Mucosa of rectum (tissue), 2 donors: ENCODE results near the gene ZFY.

Experiments used
- H3K27ac ChIP-seq, 2 donors: one replicate each; pipeline ENCODE4 v1.7.0; 2013; ENCODE audit warnings: inconsistent platforms in 2 of 2, low read depth in 2 of 2, low read length in 2 of 2
- H3K27me3 ChIP-seq, 2 donors: one replicate each; pipeline ENCODE4 v1.7.0; 2013; ENCODE audit warnings: low read length in 2 of 2; ENCODE audit not compliant: control insufficient read depth in 2 of 2, insufficient read depth in 2 of 2
- H3K36me3 ChIP-seq, 2 donors: one replicate each; pipeline ENCODE4 v1.7.0; 2013; ENCODE audit warnings: low read length in 2 of 2; ENCODE audit not compliant: control insufficient read depth in 2 of 2, insufficient read depth in 2 of 2
- H3K4me1 ChIP-seq, 2 donors: one replicate each; pipeline ENCODE4 v1.7.0; 2013; ENCODE audit warnings: low read length in 2 of 2, mild to moderate bottlenecking in 1 of 2; ENCODE audit not compliant: control insufficient read depth in 2 of 2, insufficient read depth in 2 of 2
- H3K4me3 ChIP-seq, 2 donors: one replicate each; pipeline ENCODE4 v1.7.0; 2013; ENCODE audit warnings: low read length in 2 of 2
- H3K9ac ChIP-seq, 2 donors: one replicate each; pipeline ENCODE4 v1.7.0; 2013; ENCODE audit warnings: low read length in 2 of 2, low read depth in 1 of 2, mild to moderate bottlenecking in 1 of 2
- H3K9me3 ChIP-seq, 2 donors: one replicate each; pipeline ENCODE4 v1.7.0; 2013; ENCODE audit warnings: low read length in 2 of 2; ENCODE audit not compliant: control insufficient read depth in 2 of 2
- donor health status: healthy.
- donor health status: Normal muscosa, but diverticular disease.

ZFY gene

GRCh38 chrY:2936436-2936750 is 1.2 kb downstream of the ZFY start:
- Histone ChIP-seq H3K9ac (no peak overlapping the region), H3K27me3 (no peaks in the 10 kb centered on the region), H3K36me3 (no peaks in the 10 kb centered on the region), H3K9me3 (no peaks in the 10 kb centered on the region), H3K4me1 (no peaks in the 10 kb centered on the region), H3K4me3 (no peak overlapping the region), H3K27ac (no peak overlapping the region)

DNA sequence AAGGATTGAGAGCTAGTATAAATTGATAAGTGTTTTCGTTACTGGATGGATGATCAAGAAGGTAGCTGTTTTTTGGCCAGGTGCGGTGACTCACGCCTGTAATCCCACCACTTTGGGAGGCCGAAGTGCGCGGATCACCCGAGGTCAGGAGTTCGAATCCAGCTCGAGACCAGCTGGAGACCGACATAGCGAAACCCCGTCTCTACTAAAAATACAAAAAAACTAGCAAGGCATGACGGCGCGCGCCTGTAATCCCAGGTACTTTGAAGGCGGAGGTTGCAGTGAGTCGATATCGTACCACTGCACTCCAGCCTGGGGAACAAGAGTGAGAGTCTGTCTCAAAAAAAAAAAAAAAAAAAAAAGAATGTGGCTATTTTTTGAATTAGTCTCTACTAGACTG is 2.0 kb downstream of the ZFY start:
- no peak overlapping the region for H3K9ac ChIP-seq
- H3K9me3 ChIP-seq, result no peaks in the 10 kb centered on the region
- no peak overlapping the region for H3K27ac ChIP-seq
- H3K4me1 ChIP-seq, result no peaks in the 10 kb centered on the region
- H3K27me3 ChIP-seq, result no peaks in the 10 kb centered on the region
- H3K36me3 ChIP-seq, result no peaks in the 10 kb centered on the region
- H3K4me3 ChIP-seq, result no peak overlapping the region

GRCh38 chrY:2949590-2950252 is 14.5 kb downstream of the ZFY start:
- Histone ChIP-seq H3K27me3 (no peaks in the 10 kb centered on the region), H3K27ac (no peak overlapping the region), H3K36me3 (no peaks in the 10 kb centered on the region), H3K4me1 (no peaks in the 10 kb centered on the region), H3K9ac (no peak overlapping the region), H3K4me3 (no peak overlapping the region), H3K9me3 (no peaks in the 10 kb centered on the region)

- no peaks in the 10 kb centered on the region for H3K4me1 ChIP-seq
- H3K27ac ChIP-seq, result no peak overlapping the region
- H3K9ac ChIP-seq, result no peak overlapping the region
- H3K9me3 ChIP-seq, result no peaks in the 10 kb centered on the region
- H3K36me3 ChIP-seq, result no peaks in the 10 kb centered on the region
- H3K4me3 ChIP-seq, result no peak overlapping the region
- H3K27me3 ChIP-seq, result no peaks in the 10 kb centered on the region
These were observed 15.5 kb downstream of the ZFY start for GRCh38 chrY:2950655-2951054.

GRCh38 chrY:2952912-2953311 is 17.7 kb downstream of the ZFY start:
- Histone ChIP-seq H3K36me3 (no peaks in the 10 kb centered on the region), H3K4me3 (no peak overlapping the region), H3K9ac (no peak overlapping the region), H3K27ac (no peak overlapping the region), H3K4me1 (no peaks in the 10 kb centered on the region), H3K9me3 (no peaks in the 10 kb centered on the region), H3K27me3 (no peaks in the 10 kb centered on the region)

DNA sequence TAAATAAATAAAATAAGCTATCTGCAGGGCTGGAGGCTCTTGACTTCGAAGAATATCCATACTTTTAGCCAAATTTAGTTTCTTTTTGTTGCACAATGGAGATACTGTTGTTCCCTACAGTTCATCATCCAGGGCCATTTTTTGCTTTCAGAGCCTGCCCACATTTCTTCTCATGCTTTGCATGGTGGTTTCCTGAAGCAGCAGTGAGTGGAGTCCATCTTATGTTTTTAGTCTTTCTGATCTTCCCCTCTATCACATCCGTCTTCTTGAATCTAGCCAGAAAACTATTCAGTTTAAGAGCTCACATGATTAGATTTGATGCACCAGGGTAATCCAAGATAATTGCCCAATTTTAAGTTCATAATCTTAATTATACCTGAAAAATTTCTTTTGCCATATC is 19.6 kb downstream of the ZFY start:
- Histone ChIP-seq H3K27ac (no peak overlapping the region), H3K9me3 (no peaks in the 10 kb centered on the region), H3K4me3 (no peak overlapping the region), H3K4me1 (no peaks in the 10 kb centered on the region), H3K9ac (no peak overlapping the region), H3K27me3 (no peaks in the 10 kb centered on the region), H3K36me3 (no peaks in the 10 kb centered on the region)

GRCh38 chrY:2955561-2955960 is 20.4 kb downstream of the ZFY start:
- Histone ChIP-seq H3K4me1 (no peaks in the 10 kb centered on the region), H3K9ac (no peak overlapping the region), H3K4me3 (no peak overlapping the region), H3K36me3 (no peaks in the 10 kb centered on the region), H3K9me3 (no peaks in the 10 kb centered on the region), H3K27me3 (no peaks in the 10 kb centered on the region), H3K27ac (no peak overlapping the region)

GRCh38 chrY:2962061-2962460 is 26.9 kb downstream of the ZFY start:
- no peak overlapping the region for H3K9ac ChIP-seq
- H3K27me3 ChIP-seq, result no peaks in the 10 kb centered on the region
- H3K9me3 ChIP-seq, result no peaks in the 10 kb centered on the region
- H3K4me3 ChIP-seq, result no peak overlapping the region
- no peak overlapping the region for H3K27ac ChIP-seq
- H3K4me1 ChIP-seq, result no peaks in the 10 kb centered on the region
- H3K36me3 ChIP-seq, result no peaks in the 10 kb centered on the region

GRCh38 chrY:2964814-2965213 is 29.6 kb downstream of the ZFY start:
- Histone ChIP-seq H3K36me3 (no peaks in the 10 kb centered on the region), H3K27ac (no peak overlapping the region), H3K4me1 (no peaks in the 10 kb centered on the region), H3K4me3 (no peak overlapping the region), H3K27me3 (no peaks in the 10 kb centered on the region), H3K9me3 (no peaks in the 10 kb centered on the region), H3K9ac (no peak overlapping the region)

DNA sequence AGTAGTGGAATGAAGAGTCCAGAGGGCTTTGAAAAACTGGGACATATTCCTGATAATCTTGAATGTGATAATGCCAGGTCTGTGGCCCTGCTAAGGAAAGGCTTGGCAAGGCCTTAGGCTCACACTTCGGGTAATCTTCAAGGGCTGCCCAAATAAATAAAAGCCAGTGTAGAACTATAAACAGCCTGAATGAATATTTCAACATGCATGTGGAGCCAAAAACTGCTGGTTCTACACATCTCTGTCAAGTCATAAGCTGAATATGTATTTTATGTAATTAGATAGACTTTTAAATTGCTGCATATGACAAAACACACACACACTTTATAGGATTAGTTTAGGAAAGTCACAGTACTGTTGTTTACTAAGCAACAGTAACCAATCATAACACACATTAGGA is 30.4 kb downstream of the ZFY start:
- H3K27me3 ChIP-seq, result no peaks in the 10 kb centered on the region
- no peaks in the 10 kb centered on the region for H3K36me3 ChIP-seq
- no peak overlapping the region for H3K27ac ChIP-seq
- no peak overlapping the region for H3K4me3 ChIP-seq
- H3K9ac ChIP-seq, result no peak overlapping the region
- H3K4me1 ChIP-seq, result no peaks in the 10 kb centered on the region
- H3K9me3 ChIP-seq, result no peaks in the 10 kb centered on the region

GRCh38 chrY:2969561-2969960 is 34.4 kb downstream of the ZFY start:
- Histone ChIP-seq H3K27ac (no peak overlapping the region), H3K9ac (no peak overlapping the region), H3K27me3 (no peaks in the 10 kb centered on the region), H3K9me3 (no peaks in the 10 kb centered on the region), H3K4me1 (no peaks in the 10 kb centered on the region), H3K4me3 (no peak overlapping the region), H3K36me3 (no peaks in the 10 kb centered on the region)
